GM12891 (cell line): ENCODE results near the gene GBF1.

Experiments used
- POLR2A ChIP-seq: IDR thresholded peaks from 2 replicates; pipeline ENCODE4 v1.6.1; 2011; ENCODE audit warnings: low read depth, low read length, control low read depth
- POLR2AphosphoS5 ChIP-seq: IDR thresholded peaks from 2 replicates; pipeline ENCODE4 v1.6.1; 2011; ENCODE audit warnings: low read depth, low read length, control low read depth

GRCh38 chr10:102422545-102423129, 177.3 kb downstream of the GBF1 start:
- no peak; the same call in 1 of the 2 replicates for TF ChIP-seq POLR2A
- no peak for TF ChIP-seq POLR2AphosphoS5
